Activated CD4-positive, alpha-beta memory T cell treated with anti-CD3 and anti-CD28 coated beads, Interleukin-2, amount 10 ng/mL, durations not matched to agents 7 days and 5 days (primary cell): ENCODE data around the gene PEX7. TPM values are rescaled to one million over a fixed set of nuclear protein-coding genes. Genes with fewer than 3 reads are reported as not detected.
"Not testable (repeated sequence)": the region's sequence is repeated elsewhere in the genome, so short reads cannot be mapped to it uniquely, and the experiment has no call there.

ENCODE experiments used
- CTCF ChIA-PET: fragments of 350-600 bp; sonication (Branson Sonifier 250); formaldehyde crosslinking; loops from one replicate; lab custom pipeline; 2021; ENCODE audit warnings: antibody characterized with exemption, inconsistent platforms; lab: Charles Lee
- POLR2A ChIA-PET: fragments of 350-600 bp; sonication (Branson Sonifier 250); formaldehyde crosslinking; loops from one replicate; lab custom pipeline; 2021; ENCODE audit warnings: antibody characterized with exemption; lab: Charles Lee
- DNase-seq: peaks from one replicate; pipeline ENCODE4 v3.0.0-alpha.2; 2020
- H3K27ac Mint-ChIP-seq: one replicate; pipeline ENCODE4 v1.8.0; 2021; ENCODE audit warnings: mild to moderate bottlenecking, mixed read lengths
- H3K27me3 Mint-ChIP-seq: one replicate; pipeline ENCODE4 v1.8.0; 2021; ENCODE audit warnings: mixed read lengths
- H3K36me3 Mint-ChIP-seq: one replicate; pipeline ENCODE4 v1.8.0; 2021; ENCODE audit warnings: low read depth, mixed read lengths
- H3K4me1 Mint-ChIP-seq: one replicate; pipeline ENCODE4 v1.8.0; 2021; ENCODE audit warnings: mixed read lengths
- H3K4me3 Mint-ChIP-seq: one replicate; pipeline ENCODE4 v1.8.0; 2021; ENCODE audit warnings: mild to moderate bottlenecking, mixed read lengths
- H3K9me3 Mint-ChIP-seq: one replicate; pipeline ENCODE4 v1.8.0; 2021; ENCODE audit warnings: mixed read lengths
- total RNA-seq, 2 experiments: library from RNA; stranded (reverse); gene quantifications; one replicate each; pipeline ENCODE4 v1.2.3, GENCODE V29; 2021

PEX7 gene
- total RNA-seq, 2 experiments from 2014 or later: 4.5 to 4.8 TPM

GRCh38 chr6:136952714-136953260, 130.4 kb downstream of the PEX7 start:
- H3K4me1 Mint-ChIP-seq: no peaks in the 10 kb centered on the region
- ChIA-PET POLR2A (no interaction called here), CTCF (no interaction called here)
- no peaks in the 10 kb centered on the region for H3K36me3 Mint-ChIP-seq
- H3K4me3 Mint-ChIP-seq: no peak overlapping the region
- peaks cover 22% of the 10 kb centered on the region for H3K27me3 Mint-ChIP-seq
- no peak overlapping the region for H3K27ac Mint-ChIP-seq
- DNase-seq: no peak
- H3K9me3 Mint-ChIP-seq: no peaks in the 10 kb centered on the region

- CTCF ChIA-PET: no interaction called here
- POLR2A ChIA-PET: no interaction called here
Measured at GRCh38 chr6:136955123-136955522, 132.7 kb downstream of the PEX7 start.

GRCh38 chr6:136956590-136957544, 134.5 kb downstream of the PEX7 start:
- no peak for DNase-seq
- CTCF ChIA-PET: interaction anchor here (0.9 kb wide), 1 partner anchor 111 kb away, joined by 3 read pairs; no protein-coding TSS in a partner anchor
- H3K27me3 Mint-ChIP-seq: peaks cover 34% of the 10 kb centered on the region
- H3K4me3 Mint-ChIP-seq: no peak overlapping the region
- no peaks in the 10 kb centered on the region for H3K9me3 Mint-ChIP-seq
- no peak overlapping the region for H3K27ac Mint-ChIP-seq
- no peaks in the 10 kb centered on the region for H3K36me3 Mint-ChIP-seq
- POLR2A ChIA-PET: no interaction called here
- H3K4me1 Mint-ChIP-seq: no peaks in the 10 kb centered on the region

More at GRCh38 chr6:136955123-136955522, 132.7 kb downstream of the PEX7 start:
- Mint-ChIP-seq H3K9me3 (no peaks in the 10 kb centered on the region), H3K27me3 (peaks cover 29% of the 10 kb centered on the region), H3K36me3 (no peaks in the 10 kb centered on the region), H3K27ac (no peak overlapping the region), H3K4me1 (no peaks in the 10 kb centered on the region), H3K4me3 (no peak overlapping the region)
- no peak for DNase-seq

- no peak overlapping the region for H3K27ac Mint-ChIP-seq
- H3K4me3 Mint-ChIP-seq: no peak overlapping the region
- POLR2A ChIA-PET: no interaction called here
- DNase-seq: no peak
- H3K4me1 Mint-ChIP-seq: no peaks in the 10 kb centered on the region
- CTCF ChIA-PET: no interaction called here
- no peaks in the 10 kb centered on the region for H3K9me3 Mint-ChIP-seq
- no peaks in the 10 kb centered on the region for H3K36me3 Mint-ChIP-seq
- H3K27me3 Mint-ChIP-seq: peaks cover 29% of the 10 kb centered on the region
Measured at GRCh38 chr6:136958168-136958567, 135.8 kb downstream of the PEX7 start.

- ChIA-PET CTCF (no interaction called here), POLR2A (no interaction called here)
- Mint-ChIP-seq H3K9me3 (no peaks in the 10 kb centered on the region), H3K27ac (no peak overlapping the region), H3K4me3 (no peak overlapping the region), H3K4me1 (no peaks in the 10 kb centered on the region), H3K36me3 (no peaks in the 10 kb centered on the region), H3K27me3 (peaks cover 32% of the 10 kb centered on the region)
- no peak for DNase-seq
Measured at GRCh38 chr6:136959471-136959891, 137.1 kb downstream of the PEX7 start.

- H3K9me3 Mint-ChIP-seq, CTCF ChIA-PET, POLR2A ChIA-PET, H3K27ac Mint-ChIP-seq, H3K4me3 Mint-ChIP-seq, H3K36me3 Mint-ChIP-seq, H3K4me1 Mint-ChIP-seq, DNase-seq: not testable (repeated sequence)
- peaks cover 31% of the 10 kb centered on the region for H3K27me3 Mint-ChIP-seq
Measured at GRCh38 chr6:136959935-136960334, 137.5 kb downstream of the PEX7 start.

- POLR2A ChIA-PET: interaction anchor here (0.8 kb wide), 1 partner anchor 138 kb away, joined by 3 read pairs; no protein-coding TSS in a partner anchor
Measured at GRCh38 chr6:136960781-136961180, 138.4 kb downstream of the PEX7 start.

GRCh38 chr6:136961848-136962247, 139.5 kb downstream of the PEX7 start:
- H3K27me3 Mint-ChIP-seq: peaks cover 38% of the 10 kb centered on the region
- ChIA-PET CTCF (no interaction called here), POLR2A (no interaction called here)
- no peaks in the 10 kb centered on the region for H3K4me1 Mint-ChIP-seq
- no peak overlapping the region for H3K4me3 Mint-ChIP-seq
- H3K36me3 Mint-ChIP-seq: no peaks in the 10 kb centered on the region
- no peak overlapping the region for H3K27ac Mint-ChIP-seq
- no peak for DNase-seq
- H3K9me3 Mint-ChIP-seq: no peaks in the 10 kb centered on the region

More at GRCh38 chr6:136960781-136961180, 138.4 kb downstream of the PEX7 start:
- DNase-seq: no peak
- H3K9me3 Mint-ChIP-seq: no peaks in the 10 kb centered on the region
- H3K36me3 Mint-ChIP-seq: no peaks in the 10 kb centered on the region
- H3K27ac Mint-ChIP-seq: no peak overlapping the region
- CTCF ChIA-PET: no interaction called here
- H3K4me1 Mint-ChIP-seq: no peaks in the 10 kb centered on the region
- no peak overlapping the region for H3K4me3 Mint-ChIP-seq
- peaks cover 32% of the 10 kb centered on the region for H3K27me3 Mint-ChIP-seq

GRCh38 chr6:136962661-136963060, 140.3 kb downstream of the PEX7 start:
- Mint-ChIP-seq H3K36me3 (no peaks in the 10 kb centered on the region), H3K9me3 (no peaks in the 10 kb centered on the region), H3K4me3 (no peak overlapping the region), H3K4me1 (no peaks in the 10 kb centered on the region), H3K27ac (no peak overlapping the region), H3K27me3 (peaks cover 42% of the 10 kb centered on the region)
- POLR2A ChIA-PET: no interaction called here
- DNase-seq: no peak
- CTCF ChIA-PET: no interaction called here

GRCh38 chr6:136963259-136963658, 140.9 kb downstream of the PEX7 start:
- no peak for DNase-seq
- H3K4me1 Mint-ChIP-seq: peaks cover under 1% of the 10 kb centered on the region
- no peak overlapping the region for H3K27ac Mint-ChIP-seq
- no peaks in the 10 kb centered on the region for H3K9me3 Mint-ChIP-seq
- H3K27me3 Mint-ChIP-seq: peaks cover 45% of the 10 kb centered on the region
- H3K4me3 Mint-ChIP-seq: no peak overlapping the region
- CTCF ChIA-PET: no interaction called here
- no peaks in the 10 kb centered on the region for H3K36me3 Mint-ChIP-seq
- POLR2A ChIA-PET: no interaction called here

Other genes with a start within 250 kb of the PEX7 start
- 10 to 100 TPM; 25.4 to 25.9 TPM for gene MAP3K5, start 30.1 kb upstream of the PEX7 start, total RNA-seq
- gene SLC35D3, start 99.7 kb downstream of the PEX7 start, total RNA-seq: under 1 TPM in 1 of 2 experiments, not detected in 1; 0.13 TPM
- not detected for gene IL20RA, start 222.4 kb downstream of the PEX7 start, total RNA-seq